Endothelial cell of umbilical vein (primary cell): Measurements from ENCODE around the gene AGBL4. TPM values are rescaled to one million over a fixed set of nuclear protein-coding genes. Genes with fewer than 3 reads are reported as not detected.
"Not testable (repeated sequence)": the region's sequence is repeated elsewhere in the genome, so short reads cannot be mapped to it uniquely, and the experiment has no call there.

ENCODE experiments used
- BruUV-seq: library from RNA; stranded (reverse); fragments of 400-500 nt; replicated peaks from 2 replicates; lab custom pipeline; 2021; lab: Mats Ljungman, UMichigan
- CTCF ChIA-PET: fragments of 300-600, 350-600 bp; sonication (Branson Sonifier 250); formaldehyde crosslinking; loops from one replicate; lab custom pipeline; 2021; ENCODE audit warnings: antibody characterized with exemption, inconsistent platforms; lab: Charles Lee
- POLR2A ChIA-PET: fragments of 300-600, 350-600 bp; sonication (Branson Sonifier 250); formaldehyde crosslinking; loops from one replicate; lab custom pipeline; 2021; ENCODE audit warnings: antibody characterized with exemption, inconsistent platforms; lab: Charles Lee
- DNase-seq: peaks from one replicate; pipeline ENCODE4 v3.0.0-alpha.2; 2011; ENCODE audit warnings: low read depth, low spot score
- FAIRE-seq: peaks from 2 replicates; lab custom pipeline; 2011; peaks lifted over from hg19 to GRCh38; lab: Jason Lieb, UNC
- H2AFZ ChIP-seq: 2 replicates; pipeline ENCODE4 v1.6.0; 2012; ENCODE audit warnings: low read depth, low read length, control low read depth, inconsistent platforms
- H3K27ac ChIP-seq: 2 replicates; pipeline ENCODE4 v1.5.1; 2011; ENCODE audit warnings: low read depth, mild to moderate bottlenecking, control low read depth, low read length, moderate library complexity; ENCODE audit not compliant: insufficient read depth
- H3K27me3 ChIP-seq, 2 experiments: 2 replicates each; pipeline versions ENCODE4 v1.6.0 to v1.6.1; 2011; ENCODE audit warnings: low read length in 2 of 2, mixed read lengths in 1 of 2; ENCODE audit not compliant: control insufficient read depth in 2 of 2, insufficient read depth in 2 of 2
- H3K36me3 ChIP-seq, 2 experiments: 2 replicates in 1 of 2; 3 replicates in 1 of 2; pipeline ENCODE4 v1.5.1; 2011; ENCODE audit warnings: low read length in 2 of 2, mild to moderate bottlenecking in 1 of 2, moderate library complexity in 1 of 2; ENCODE audit not compliant: control insufficient read depth in 2 of 2, insufficient read depth in 2 of 2; ENCODE audit errors: extremely low read depth in 1 of 2
- H3K4me1 ChIP-seq: 3 replicates; pipeline ENCODE4 v1.5.1; 2011; ENCODE audit warnings: mild to moderate bottlenecking, low read length; ENCODE audit not compliant: control insufficient read depth, insufficient read depth; ENCODE audit errors: extremely low read depth
- H3K4me2 ChIP-seq: 2 replicates; pipeline ENCODE4 v1.6.1; 2011; ENCODE audit warnings: low read length, control low read depth, mixed read lengths; ENCODE audit not compliant: insufficient read depth
- H3K4me3 ChIP-seq, 3 experiments: fragments of 200-600 bp in 1 of 3; sonication (generic), shearing (Covaris generic) in 1 of 3; replicated peaks in 1 of 3; 2 replicates each; pipeline ENCODE4 v1.5.1; 2011 to 2016; ENCODE audit warnings: control low read depth in 3 of 3, low read length in 3 of 3, mild to moderate bottlenecking in 2 of 3, inconsistent platforms in 1 of 3, low read depth in 1 of 3, moderate library complexity in 1 of 3; ENCODE audit not compliant: insufficient read depth in 1 of 3
- H3K79me2 ChIP-seq: 2 replicates; pipeline ENCODE4 v1.6.0; 2012; ENCODE audit warnings: low read length, inconsistent platforms; ENCODE audit not compliant: control insufficient read depth, insufficient read depth
- H3K9ac ChIP-seq: replicated peaks from 2 replicates; pipeline ENCODE3; 2011; ENCODE audit warnings: low read length, control low read depth; ENCODE audit not compliant: insufficient read depth; ENCODE audit errors: extremely low read depth
- H3K9me1 ChIP-seq: replicated peaks from 3 replicates; pipeline ENCODE4 v1.6.0; 2011; ENCODE audit warnings: mild to moderate bottlenecking, low read length; ENCODE audit not compliant: control insufficient read depth, insufficient read depth; ENCODE audit errors: extremely low read depth
- H3K9me3 ChIP-seq: replicated peaks from 2 replicates; pipeline ENCODE4 v1.5.1; 2012; ENCODE audit warnings: low read length, inconsistent platforms; ENCODE audit not compliant: control insufficient read depth, insufficient read depth
- H4K20me1 ChIP-seq: replicated peaks from 2 replicates; pipeline ENCODE3; 2011; ENCODE audit warnings: mild to moderate bottlenecking, low read length; ENCODE audit not compliant: control insufficient read depth, insufficient read depth; ENCODE audit errors: extremely low read depth
- CTCF ChIP-seq, 2 donors: IDR thresholded peaks; 1 replicate in 1 of 2; 2 replicates in 1 of 2; pipeline ENCODE4 v1.5.1; 2011; ENCODE audit warnings: low read length in 2 of 2, mild to moderate bottlenecking in 2 of 2, moderate library complexity in 2 of 2, control low read depth in 1 of 2, inconsistent platforms in 1 of 2, low read depth in 1 of 2; ENCODE audit not compliant: insufficient read depth in 1 of 2; ENCODE audit errors: extremely low read depth in 1 of 2
- EZH2 ChIP-seq: IDR thresholded peaks from 2 replicates; pipeline ENCODE4 v1.6.1; 2012; ENCODE audit warnings: borderline replicate concordance, low read depth, mild to moderate bottlenecking, moderate library complexity, low read length, inconsistent platforms; ENCODE audit not compliant: severe bottlenecking
- FOS ChIP-seq: IDR thresholded peaks from 2 replicates; pipeline ENCODE4 v1.6.1; 2011; ENCODE audit warnings: mild to moderate bottlenecking, low read length, moderate library complexity, borderline replicate concordance; ENCODE audit not compliant: insufficient read depth
- GATA2 ChIP-seq: IDR thresholded peaks from 2 replicates; pipeline ENCODE4 v1.7.0; 2011; ENCODE audit warnings: low read depth, mild to moderate bottlenecking, moderate library complexity, mixed read lengths, low read length; ENCODE audit not compliant: insufficient read length, insufficient read depth
- JUN ChIP-seq: IDR thresholded peaks from 2 replicates; pipeline ENCODE4 v1.6.1; 2011; ENCODE audit warnings: borderline replicate concordance, low read depth; ENCODE audit not compliant: insufficient read length, insufficient read depth
- MAX ChIP-seq: IDR thresholded peaks from 2 replicates; pipeline ENCODE4 v1.6.1; 2011; ENCODE audit not compliant: insufficient read depth, insufficient read length
- MYC ChIP-seq: IDR thresholded peaks from one replicate; pipeline ENCODE4 v1.6.1; 2011; ENCODE audit warnings: mild to moderate bottlenecking, low read depth, low read length
- POLR2A ChIP-seq: IDR thresholded peaks from 2 replicates; pipeline ENCODE4 v1.6.1; 2012; ENCODE audit warnings: low read depth, mild to moderate bottlenecking, control low read depth, low read length
- POLR2AphosphoS5 ChIP-seq: IDR thresholded peaks from 2 replicates; pipeline ENCODE4 v1.6.1; 2012; ENCODE audit warnings: low read depth, mild to moderate bottlenecking, control low read depth, low read length, moderate library complexity; ENCODE audit not compliant: insufficient read depth
- dilution Hi-C: fragments of 300-500 bp; cut with MboI; formaldehyde crosslinking; loops from one replicate; pipeline ENCODE4 v1.15.0; 2019; ENCODE audit warnings: low sequenced_read_pairs; ENCODE audit not compliant: extremely low pct_ligation_motif_present
- intact Hi-C: fragments of 100-400 bp; cut with micrococcal nuclease; formaldehyde crosslinking; loops from one replicate; pipeline ENCODE4 v1.10.0; 2022
- polyA plus RNA-seq, 4 experiments: library from polyadenylated mRNA; depleted of rRNA in 3 of 4; stranded (reverse) in 3 of 4; unstranded in 1 of 4; fragments of >200 nt; gene quantifications; 2 replicates each; pipeline versions ENCODE4 v1.2.1 to v1.2.3, GENCODE V29; 2011 to 2012; ENCODE audit warnings: missing spikeins in 1 of 4
- total RNA-seq: library from RNA; stranded (reverse); gene quantifications from 2 replicates; pipeline ENCODE4 v1.2.3, GENCODE V29; 2021

The AGBL4 gene
- total and polyA plus RNA-seq, 2 donors (not counting 3 experiments of a cell fraction or from before 2014, with no cell fraction given) = not detected

- Histone ChIP-seq H3K4me1 (no peaks in the 10 kb centered on the region), H3K27ac (no peak overlapping the region), H4K20me1 (no peaks in the 10 kb centered on the region), H3K9me1 (no peaks in the 10 kb centered on the region), H3K4me3 (no peak overlapping the region), H3K4me2 (no peak overlapping the region), H3K9me3 (no peaks in the 10 kb centered on the region), H2AFZ (no peak overlapping the region), H3K36me3 (no peaks in the 10 kb centered on the region), H3K79me2 (no peaks in the 10 kb centered on the region), H3K9ac (no peak overlapping the region), H3K27me3 (no peaks in the 10 kb centered on the region)
- POLR2A ChIA-PET = no interaction called here
- no peak for DNase-seq
- no TSS peak for BruUV-seq
- CTCF ChIA-PET = interaction anchor here (0.5 kb wide), 1 partner anchor 430 kb away, joined by 4 read pairs; no protein-coding TSS in a partner anchor
- dilution Hi-C loops (no loop called here), intact Hi-C loops (no loop called here)
- TF ChIP-seq GATA2 (no peak), CTCF (IDR thresholded peaks at IDR 0.05; ENCODE audit: extremely low read depth in 1 of 2, insufficient read depth in 1 of 2, low read depth in 1 of 2, low read length in 2 of 2) (no peak), MYC (no peak), POLR2AphosphoS5 (no peak), POLR2A (no peak), MAX (no peak), EZH2 (no peak), JUN (no peak), FOS (no peak)
- FAIRE-seq = no peak
These were observed 1500.2 kb downstream of the AGBL4 start for GRCh38 chr1:48523558-48523957.

- H3K27ac ChIP-seq, H3K9ac ChIP-seq, dilution Hi-C loops, H2AFZ ChIP-seq, H3K9me1 ChIP-seq, H4K20me1 ChIP-seq, H3K79me2 ChIP-seq, POLR2A ChIA-PET, intact Hi-C loops, H3K4me2 ChIP-seq, H3K4me1 ChIP-seq, H3K27me3 ChIP-seq, H3K36me3 ChIP-seq, H3K4me3 ChIP-seq, BruUV-seq, DNase-seq, FAIRE-seq, H3K9me3 ChIP-seq: not testable (repeated sequence)
- CTCF ChIA-PET = interaction anchor here (0.9 to 1.2 kb wide), 2 partner anchors 11 kb away, joined by 3 to 4 read pairs; no protein-coding TSS in a partner anchor
These were observed 1503.9 kb downstream of the AGBL4 start for GRCh38 chr1:48519896-48520295.
